Body of pancreas (tissue), 4 donors: ENCODE measurements around the gene HIBCH. TPM values are rescaled to one million over a fixed set of nuclear protein-coding genes. Genes with fewer than 3 reads are reported as not detected.

ENCODE experiments used
- ATAC-seq: fragments of 150-250 bp; one replicate; pipeline ENCODE4 v1.9.1; 2016
- DNase-seq, 4 donors: peaks; one replicate each; pipeline ENCODE4 v3.0.0-alpha.2; 2019
- H3K27ac ChIP-seq, 4 donors: fragments of 200-600 bp; sonication (generic); 1 replicate in 3 of 4; 2 replicates in 1 of 4; pipeline versions ENCODE4 v1.5.1 to v1.6.1; 2016 to 2019; ENCODE audit warnings: mild to moderate bottlenecking in 1 of 4, mixed read lengths in 1 of 4, moderate library complexity in 1 of 4
- H3K27me3 ChIP-seq, 2 donors: fragments of 200-600 bp; sonication (generic); one replicate each; pipeline ENCODE4 v1.6.0; 2016; ENCODE audit warnings: mild to moderate bottlenecking in 1 of 2
- H3K36me3 ChIP-seq, 2 donors: fragments of 200-600 bp; sonication (generic); replicated peaks in 1 of 2; 2 replicates each; pipeline ENCODE4 v1.5.1; 2016; ENCODE audit warnings: low read depth in 2 of 2; ENCODE audit not compliant: insufficient read depth in 1 of 2
- H3K4me1 ChIP-seq: fragments of 200-600 bp; sonication (generic); one replicate; pipeline ENCODE4 v1.6.0; 2016
- H3K4me3 ChIP-seq, 2 donors: fragments of 200-600 bp; sonication (generic); 1 replicate in 1 of 2; 2 replicates in 1 of 2; pipeline ENCODE4 v1.5.1; 2016 to 2019
- H3K9me3 ChIP-seq, 3 donors: fragments of 200-600 bp; sonication (generic); 1 replicate in 2 of 3; 2 replicates in 1 of 3; pipeline ENCODE4 v1.5.1; 2016
- POLR2A ChIP-seq, 3 donors: fragments of 450-650 bp; IDR thresholded peaks; one replicate each; pipeline ENCODE4 v1.6.1; 2016; ENCODE audit warnings: antibody characterized with exemption in 3 of 3, mild to moderate bottlenecking in 2 of 3
- WGBS, 2 donors: methylation state at CpG; one replicate each; pipeline ENCODE4 v1.1.5; 2017; 5-methylcytosine and 5-hydroxymethylcytosine counted together
- intact Hi-C: fragments of 100-400 bp; cut with DNase I; formaldehyde crosslinking; loops from one replicate; pipeline ENCODE4 v1.15.1; 2023
- total RNA-seq, 2 donors: library from RNA; depleted of rRNA; stranded (reverse); fragments of >200 nt; gene quantifications; one replicate each; pipeline ENCODE4 v1.1.0, GENCODE V29; 2016
- TF ChIP-seq, protein P1 (sequence below), 7 experiments: fragments of 450-650 bp in 4 of 7; fragments of 200-600 bp in 3 of 7; sonication (generic) in 3 of 7; IDR thresholded peaks; one replicate each; pipeline ENCODE4 v1.5.1; 2016 to 2019; ENCODE audit warnings: antibody characterized with exemption in 7 of 7

HIBCH gene
- total RNA-seq, 2 donors from 2014 or later, result 19.4 to 21.3 TPM

DNA sequence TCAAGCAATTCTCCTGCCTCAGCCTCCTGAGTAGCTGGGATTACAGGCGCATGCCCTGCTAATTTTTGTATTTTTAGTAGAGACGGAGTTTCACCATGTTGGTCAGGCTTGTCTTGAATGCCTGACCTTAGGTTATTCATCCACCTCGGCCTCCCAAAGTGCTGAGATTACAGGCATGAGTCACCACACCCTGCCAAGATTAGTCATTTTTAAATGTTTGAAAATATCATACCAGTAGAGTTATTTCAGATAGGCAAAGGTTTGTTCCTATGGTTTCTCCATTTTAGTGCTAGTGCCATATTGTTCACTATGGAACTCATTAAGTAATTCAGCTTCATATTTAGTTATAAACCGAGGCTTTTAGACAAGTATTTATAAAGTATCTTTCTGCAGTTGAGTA lies 52.3 kb downstream of the HIBCH start:
- H3K27ac ChIP-seq, result no peak overlapping the region
- TF ChIP-seq POLR2A (IDR thresholded peaks at IDR 0.05), result no peak
- TF ChIP-seq, protein P1, sequence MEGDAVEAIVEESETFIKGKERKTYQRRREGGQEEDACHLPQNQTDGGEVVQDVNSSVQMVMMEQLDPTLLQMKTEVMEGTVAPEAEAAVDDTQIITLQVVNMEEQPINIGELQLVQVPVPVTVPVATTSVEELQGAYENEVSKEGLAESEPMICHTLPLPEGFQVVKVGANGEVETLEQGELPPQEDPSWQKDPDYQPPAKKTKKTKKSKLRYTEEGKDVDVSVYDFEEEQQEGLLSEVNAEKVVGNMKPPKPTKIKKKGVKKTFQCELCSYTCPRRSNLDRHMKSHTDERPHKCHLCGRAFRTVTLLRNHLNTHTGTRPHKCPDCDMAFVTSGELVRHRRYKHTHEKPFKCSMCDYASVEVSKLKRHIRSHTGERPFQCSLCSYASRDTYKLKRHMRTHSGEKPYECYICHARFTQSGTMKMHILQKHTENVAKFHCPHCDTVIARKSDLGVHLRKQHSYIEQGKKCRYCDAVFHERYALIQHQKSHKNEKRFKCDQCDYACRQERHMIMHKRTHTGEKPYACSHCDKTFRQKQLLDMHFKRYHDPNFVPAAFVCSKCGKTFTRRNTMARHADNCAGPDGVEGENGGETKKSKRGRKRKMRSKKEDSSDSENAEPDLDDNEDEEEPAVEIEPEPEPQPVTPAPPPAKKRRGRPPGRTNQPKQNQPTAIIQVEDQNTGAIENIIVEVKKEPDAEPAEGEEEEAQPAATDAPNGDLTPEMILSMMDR (IDR thresholded peaks at IDR 0.05), result no peak
- no peaks in the 10 kb centered on the region for H3K9me3 ChIP-seq
- 81 to 86% methylated on average over 4 of the region's 4 CpGs for WGBS, 2 donors
- H3K36me3 ChIP-seq, result no peaks in the 10 kb centered on the region
- no peaks in the 10 kb centered on the region for H3K27me3 ChIP-seq
- no peak overlapping the region for H3K4me3 ChIP-seq
- H3K4me1 ChIP-seq, result no peaks in the 10 kb centered on the region
- ATAC-seq, result no peak
- intact Hi-C loops, result no loop called here
- no peak for DNase-seq

DNA sequence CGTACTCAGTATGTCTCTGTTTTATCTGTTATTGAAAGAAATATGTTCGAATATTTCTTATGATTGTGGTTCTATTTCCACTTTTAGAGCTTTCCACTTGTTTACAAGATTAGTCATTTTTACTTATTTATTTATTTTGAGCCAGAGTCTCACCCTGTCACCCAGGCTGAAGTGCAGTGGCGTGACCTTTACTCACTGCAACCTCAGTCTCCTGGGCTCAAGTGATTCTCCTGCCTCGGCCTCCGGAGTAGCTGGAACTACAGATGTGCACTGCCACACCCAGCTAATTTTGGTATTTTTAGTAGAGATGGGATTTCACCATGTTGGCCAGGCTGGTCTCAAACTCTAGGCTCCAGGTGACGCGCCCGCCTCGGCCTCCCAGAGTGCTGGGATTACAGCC lies 53.3 kb downstream of the HIBCH start:
- H3K4me3 ChIP-seq, result no peak overlapping the region
- H3K36me3 ChIP-seq, result no peaks in the 10 kb centered on the region
- ATAC-seq, result no peak
- intact Hi-C loops, result no loop called here
- TF ChIP-seq, protein P1 (IDR thresholded peaks at IDR 0.05), result no peak
- TF ChIP-seq POLR2A (IDR thresholded peaks at IDR 0.05), result no peak
- H3K27ac ChIP-seq, result no peak overlapping the region
- 95 to 99% methylated on average over 9 of the region's 9 CpGs for WGBS, 2 donors
- no peaks in the 10 kb centered on the region for H3K9me3 ChIP-seq
- DNase-seq, result no peak
- H3K27me3 ChIP-seq, result no peaks in the 10 kb centered on the region
- no peaks in the 10 kb centered on the region for H3K4me1 ChIP-seq

DNA sequence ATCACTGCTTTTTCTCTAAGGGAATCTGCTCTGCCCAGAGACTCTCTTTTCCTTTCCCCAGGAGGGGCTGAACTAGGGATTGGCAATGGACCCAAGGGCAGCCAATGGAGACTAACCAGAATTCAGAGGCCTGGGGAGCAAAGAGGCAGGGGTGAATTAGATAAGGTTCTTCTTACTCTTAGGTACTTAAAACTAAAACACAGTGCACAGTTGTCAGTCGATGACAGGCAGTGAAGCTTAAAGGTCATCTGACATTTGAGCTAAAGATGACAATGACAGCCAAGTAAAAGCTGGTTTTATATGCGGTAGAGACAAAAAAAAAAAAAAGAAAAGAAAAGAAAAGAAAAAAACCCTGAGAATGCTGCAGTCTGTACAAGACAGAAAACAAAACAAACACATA lies 57.8 kb downstream of the HIBCH start:
- peaks cover 0 to 1% of the 10 kb centered on the region in 2 donors for H3K36me3 ChIP-seq
- no peak overlapping the region for H3K27ac ChIP-seq
- H3K27me3 ChIP-seq, result no peaks in the 10 kb centered on the region
- no peak for TF ChIP-seq POLR2A (IDR thresholded peaks at IDR 0.05)
- TF ChIP-seq, protein P1 (IDR thresholded peaks at IDR 0.05), result no peak
- 75 to 82% methylated on average over 2 of the region's 2 CpGs for WGBS, 2 donors
- intact Hi-C loops, result no loop called here
- H3K4me1 ChIP-seq, result no peaks in the 10 kb centered on the region
- ATAC-seq, result no peak
- DNase-seq, result no peak
- H3K4me3 ChIP-seq, result no peak overlapping the region
- no peaks in the 10 kb centered on the region for H3K9me3 ChIP-seq

DNA sequence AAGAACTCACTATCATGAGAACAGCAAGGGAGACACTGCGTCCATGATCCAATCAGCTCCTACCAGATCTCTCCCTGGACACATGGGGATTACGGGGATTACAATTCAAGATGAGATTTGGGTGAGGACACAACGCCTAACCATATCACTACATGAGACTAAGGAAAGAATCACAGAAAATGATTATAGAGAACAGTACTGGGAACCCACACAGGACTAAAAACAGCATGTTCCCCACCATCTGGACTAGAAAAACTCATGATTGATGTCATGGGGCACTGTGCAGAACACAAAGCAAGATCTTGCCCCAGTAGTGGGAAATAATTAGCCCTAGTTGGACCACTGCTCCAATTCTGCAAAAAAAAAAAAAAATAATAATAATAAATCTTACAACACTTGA lies 63.5 kb downstream of the HIBCH start:
- ATAC-seq (no peak), DNase-seq (no peak)
- Histone ChIP-seq H3K9me3 (no peaks in the 10 kb centered on the region), H3K36me3 (peaks cover 0 to 5% of the 10 kb centered on the region in 2 donors), H3K4me3 (no peak overlapping the region), H3K27ac (no peak overlapping the region), H3K4me1 (no peaks in the 10 kb centered on the region), H3K27me3 (no peaks in the 10 kb centered on the region)
- 91 to 94% methylated on average over 3 of the region's 3 CpGs for WGBS, 2 donors
- intact Hi-C loops, result no loop called here
- TF ChIP-seq, protein P1 (IDR thresholded peaks at IDR 0.05), result no peak
- TF ChIP-seq POLR2A (IDR thresholded peaks at IDR 0.05), result no peak

DNA sequence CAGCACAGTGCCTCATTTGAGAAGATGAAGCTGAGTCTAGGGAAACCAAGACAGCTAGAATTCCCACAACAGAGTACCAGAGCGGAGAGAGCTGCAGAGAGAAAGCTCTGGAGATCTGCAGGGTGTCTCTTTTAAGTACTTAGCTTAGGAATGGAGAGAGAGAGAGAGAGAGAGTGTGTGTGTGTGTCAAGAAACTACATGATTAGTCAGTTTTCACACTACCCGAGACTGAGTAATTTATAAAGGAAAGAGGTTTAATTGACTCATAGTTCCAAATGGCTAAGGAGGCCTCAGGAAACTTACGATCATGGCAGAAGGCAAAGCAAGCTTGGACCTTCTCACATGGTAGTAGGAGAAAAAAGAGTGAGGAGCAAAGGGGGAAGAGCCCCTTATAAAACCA lies 64.0 kb downstream of the HIBCH start:
- WGBS, 2 donors, result 89 to 90% methylated on average over 3 of the region's 3 CpGs
- TF ChIP-seq, protein P1 (IDR thresholded peaks at IDR 0.05), result no peak
- TF ChIP-seq POLR2A (IDR thresholded peaks at IDR 0.05), result no peak
- Histone ChIP-seq H3K27ac (no peak overlapping the region), H3K27me3 (no peaks in the 10 kb centered on the region), H3K4me3 (no peak overlapping the region), H3K4me1 (no peaks in the 10 kb centered on the region), H3K36me3 (peaks cover 0 to 7% of the 10 kb centered on the region in 2 donors), H3K9me3 (no peaks in the 10 kb centered on the region)
- intact Hi-C loops, result no loop called here
- DNase-seq (no peak), ATAC-seq (no peak)
